Nephron progenitor cell (in vitro differentiated cells): ENCODE results near the gene MAEA.
A peak's percentile ranks its signal among the peaks of the same experiment; 100 is the strongest.

ENCODE experiments used
- DNase-seq: peaks from one replicate; pipeline ENCODE4 v3.0.0; 2021
- H3K27ac Mint-ChIP-seq: 2 replicates; pipeline ENCODE4 v1.8.0; 2021; ENCODE audit warnings: mild to moderate bottlenecking, moderate library complexity, mixed read lengths
- H3K27me3 Mint-ChIP-seq: 2 replicates; pipeline ENCODE4 v1.8.0; 2021; ENCODE audit warnings: mild to moderate bottlenecking, low read depth, mixed read lengths; ENCODE audit not compliant: poor library complexity
- H3K36me3 Mint-ChIP-seq: 2 replicates; pipeline ENCODE4 v1.8.0; 2021; ENCODE audit warnings: low read depth, mixed read lengths
- H3K4me1 Mint-ChIP-seq: 2 replicates; pipeline ENCODE4 v1.8.0; 2021; ENCODE audit warnings: mixed read lengths
- H3K4me3 Mint-ChIP-seq: 2 replicates; pipeline ENCODE4 v1.8.0; 2021; ENCODE audit warnings: mild to moderate bottlenecking, moderate library complexity, mixed read lengths
- H3K9me3 Mint-ChIP-seq: 2 replicates; pipeline ENCODE4 v1.8.0; 2021; ENCODE audit warnings: mild to moderate bottlenecking, moderate library complexity, mixed read lengths
- CTCF ChIP-seq: fragments of 200-600 bp; sonication (generic); IDR thresholded peaks from 2 replicates; pipeline ENCODE4 v1.5.0; 2021; ENCODE audit warnings: antibody characterized with exemption

MAEA gene

GRCh38 chr4:1381181-1381621 is 91.5 kb downstream of the MAEA start:
- Mint-ChIP-seq H3K9me3 (no peaks in the 10 kb centered on the region), H3K27me3 (no peaks in the 10 kb centered on the region), H3K4me3 (no peak overlapping the region), H3K27ac (no peak overlapping the region), H3K4me1 (no peaks in the 10 kb centered on the region), H3K36me3 (peaks cover 3% of the 10 kb centered on the region)
- no peak for TF ChIP-seq CTCF
- peak; percentile 1 for DNase-seq

- peak; percentile 0 for DNase-seq
- Mint-ChIP-seq H3K9me3 (no peaks in the 10 kb centered on the region), H3K36me3 (peaks cover 9% of the 10 kb centered on the region), H3K4me3 (no peak overlapping the region), H3K4me1 (no peaks in the 10 kb centered on the region), H3K27me3 (no peaks in the 10 kb centered on the region), H3K27ac (peak overlapping the region; percentile 4)
- TF ChIP-seq CTCF, result no peak
Measured at GRCh38 chr4:1381944-1382541, 92.4 kb downstream of the MAEA start.

GRCh38 chr4:1382776-1383727 is 93.4 kb downstream of the MAEA start:
- peak; percentile 0 for DNase-seq
- no peak overlapping the region for H3K4me3 Mint-ChIP-seq
- H3K4me1 Mint-ChIP-seq, result no peaks in the 10 kb centered on the region
- H3K36me3 Mint-ChIP-seq, result peaks cover 9% of the 10 kb centered on the region
- TF ChIP-seq CTCF, result no peak
- H3K9me3 Mint-ChIP-seq, result peaks cover 4% of the 10 kb centered on the region
- no peaks in the 10 kb centered on the region for H3K27me3 Mint-ChIP-seq
- no peak overlapping the region for H3K27ac Mint-ChIP-seq

GRCh38 chr4:1383728-1384591 is 94.3 kb downstream of the MAEA start:
- Mint-ChIP-seq H3K4me3 (no peak overlapping the region), H3K36me3 (peaks cover 9% of the 10 kb centered on the region), H3K27me3 (no peaks in the 10 kb centered on the region), H3K27ac (no peak overlapping the region), H3K4me1 (no peaks in the 10 kb centered on the region), H3K9me3 (peaks cover 11% of the 10 kb centered on the region)
- no peak for TF ChIP-seq CTCF
- DNase-seq, result peak; percentile 1

GRCh38 chr4:1384675-1385372 is 95.1 kb downstream of the MAEA start:
- H3K36me3 Mint-ChIP-seq, result peaks cover 9% of the 10 kb centered on the region
- H3K9me3 Mint-ChIP-seq, result peaks cover 14% of the 10 kb centered on the region
- no peak overlapping the region for H3K27ac Mint-ChIP-seq
- no peak for DNase-seq
- H3K27me3 Mint-ChIP-seq, result no peaks in the 10 kb centered on the region
- no peaks in the 10 kb centered on the region for H3K4me1 Mint-ChIP-seq
- no peak for TF ChIP-seq CTCF
- no peak overlapping the region for H3K4me3 Mint-ChIP-seq
